Measurements from ENCODE around the gene TNFRSF19. TPM values are rescaled to one million over a fixed set of nuclear protein-coding genes. Genes with fewer than 3 reads are reported as not detected.

Gene TNFRSF19
- total RNA-seq, 3 donors from 2014 or later (not counting 1 experiment from before 2014, with no cell fraction given) = 0.07 to 0.60 (median 0.36) TPM

DNA sequence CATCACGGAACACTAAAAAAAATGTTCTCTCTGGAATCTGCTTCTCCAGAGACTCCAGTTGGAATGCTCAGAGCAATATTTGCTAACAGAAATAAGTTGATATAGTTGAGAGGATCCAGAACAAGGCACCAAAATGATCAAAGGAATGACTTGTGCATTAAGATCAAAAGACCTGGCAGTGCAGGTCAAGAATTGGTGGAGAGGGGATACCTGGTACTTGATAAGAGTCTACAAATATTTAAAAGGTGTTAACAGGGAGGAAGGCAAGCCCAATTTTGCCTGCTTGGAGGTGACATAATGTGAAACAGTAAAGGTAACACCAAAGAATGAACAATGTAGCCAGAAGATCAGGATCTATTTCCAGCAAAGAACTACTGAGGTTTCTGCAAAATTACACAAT lies 20.0 kb upstream of the TNFRSF19 start:
- peaks cover 8% of the 10 kb centered on the region for H3K27me3 ChIP-seq (ENCODE audit: control insufficient read depth, insufficient read depth, low read length)
- no peaks in the 10 kb centered on the region for H3K9me3 Mint-ChIP-seq
- no peak overlapping the region for H3K4me3 Mint-ChIP-seq
- no peak overlapping the region for H3K4me3 ChIP-seq (ENCODE audit: low read length)
- H3K27me3 Mint-ChIP-seq (ENCODE audit: low read depth in 2 of 2) = peaks cover 3 to 26% of the 10 kb centered on the region in 2 donors
- no peak overlapping the region for H3K27ac Mint-ChIP-seq
- ATAC-seq = no peak
- TF ChIP-seq, protein P1, sequence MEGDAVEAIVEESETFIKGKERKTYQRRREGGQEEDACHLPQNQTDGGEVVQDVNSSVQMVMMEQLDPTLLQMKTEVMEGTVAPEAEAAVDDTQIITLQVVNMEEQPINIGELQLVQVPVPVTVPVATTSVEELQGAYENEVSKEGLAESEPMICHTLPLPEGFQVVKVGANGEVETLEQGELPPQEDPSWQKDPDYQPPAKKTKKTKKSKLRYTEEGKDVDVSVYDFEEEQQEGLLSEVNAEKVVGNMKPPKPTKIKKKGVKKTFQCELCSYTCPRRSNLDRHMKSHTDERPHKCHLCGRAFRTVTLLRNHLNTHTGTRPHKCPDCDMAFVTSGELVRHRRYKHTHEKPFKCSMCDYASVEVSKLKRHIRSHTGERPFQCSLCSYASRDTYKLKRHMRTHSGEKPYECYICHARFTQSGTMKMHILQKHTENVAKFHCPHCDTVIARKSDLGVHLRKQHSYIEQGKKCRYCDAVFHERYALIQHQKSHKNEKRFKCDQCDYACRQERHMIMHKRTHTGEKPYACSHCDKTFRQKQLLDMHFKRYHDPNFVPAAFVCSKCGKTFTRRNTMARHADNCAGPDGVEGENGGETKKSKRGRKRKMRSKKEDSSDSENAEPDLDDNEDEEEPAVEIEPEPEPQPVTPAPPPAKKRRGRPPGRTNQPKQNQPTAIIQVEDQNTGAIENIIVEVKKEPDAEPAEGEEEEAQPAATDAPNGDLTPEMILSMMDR (IDR thresholded peaks at IDR 0.05) = no peak
- no peak overlapping the region for H3K27ac ChIP-seq (ENCODE audit: low read length)
- H3K36me3 ChIP-seq (ENCODE audit: control insufficient read depth, insufficient read depth, low read length) = no peaks in the 10 kb centered on the region
- H3K4me1 Mint-ChIP-seq = no peaks in the 10 kb centered on the region
- intact Hi-C loops (cut with micrococcal nuclease) = no loop called here
- H3K4me1 ChIP-seq (ENCODE audit: control insufficient read depth, insufficient read depth, low read length) = no peaks in the 10 kb centered on the region
- 92% methylated on average over 1 of the region's 1 CpG for WGBS (ENCODE audit: insufficient coverage)
- H3K36me3 Mint-ChIP-seq = no peaks in the 10 kb centered on the region
- H3K9me3 ChIP-seq (ENCODE audit: control insufficient read depth, insufficient read depth, low read length) = no peaks in the 10 kb centered on the region
- no peak for DNase-seq

DNA sequence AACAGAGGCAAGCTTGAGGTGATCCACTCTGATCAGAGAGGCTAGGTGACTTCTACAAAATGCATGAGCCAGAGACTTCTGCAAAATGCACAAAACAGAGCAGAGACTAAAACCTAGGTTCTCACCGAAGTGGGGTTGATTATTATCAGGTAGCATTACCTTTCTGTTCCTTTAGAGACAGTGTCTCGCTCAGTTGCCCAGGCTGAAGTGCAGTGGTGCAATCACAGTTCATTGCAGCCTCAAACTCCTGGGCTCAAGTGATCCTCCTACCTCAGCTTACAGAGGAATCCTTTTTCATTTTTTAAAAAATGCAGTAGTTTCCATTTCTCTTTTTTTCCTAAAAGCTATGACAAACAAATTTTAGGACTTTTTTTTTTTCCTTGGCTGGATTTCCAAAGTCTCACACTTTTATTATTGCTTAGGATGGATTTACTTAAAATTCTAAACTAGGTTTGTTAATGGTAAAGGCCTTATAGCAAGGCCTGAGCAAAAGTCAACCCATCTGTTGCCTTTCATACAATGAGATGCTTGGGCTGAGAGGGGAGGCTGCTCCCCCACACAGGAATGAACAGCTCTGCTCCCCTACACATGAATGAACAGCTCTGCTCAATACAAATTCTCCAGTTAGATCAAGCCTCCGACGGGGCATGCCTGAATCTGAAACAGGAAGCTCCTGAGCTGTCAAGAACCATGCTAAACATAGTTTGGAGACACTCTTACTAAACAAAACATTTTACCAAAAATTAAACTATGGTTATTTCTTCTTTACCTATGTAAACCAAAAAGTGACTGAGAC lies 18.8 kb upstream of the TNFRSF19 start:
- no peaks in the 10 kb centered on the region for H3K36me3 Mint-ChIP-seq
- Histone ChIP-seq H3K9me3 (ENCODE audit: control insufficient read depth, insufficient read depth, low read length) (no peaks in the 10 kb centered on the region), H3K36me3 (ENCODE audit: control insufficient read depth, insufficient read depth, low read length) (no peaks in the 10 kb centered on the region), H3K4me3 (ENCODE audit: low read length) (no peak overlapping the region), H3K4me1 (ENCODE audit: control insufficient read depth, insufficient read depth, low read length) (no peaks in the 10 kb centered on the region), H3K27ac (ENCODE audit: low read length) (no peak overlapping the region), H3K27me3 (ENCODE audit: control insufficient read depth, insufficient read depth, low read length) (peaks cover 7% of the 10 kb centered on the region)
- WGBS (ENCODE audit: insufficient coverage) = 50% methylated on average over 4 of the region's 4 CpGs
- ATAC-seq (no peak), DNase-seq (no peak)
- H3K4me1 Mint-ChIP-seq = no peaks in the 10 kb centered on the region
- peaks cover 7 to 14% of the 10 kb centered on the region in 2 donors for H3K27me3 Mint-ChIP-seq (ENCODE audit: low read depth in 2 of 2)
- no peak overlapping the region for H3K4me3 Mint-ChIP-seq
- intact Hi-C loops (cut with micrococcal nuclease) = no loop called here
- H3K9me3 Mint-ChIP-seq = no peaks in the 10 kb centered on the region
- H3K27ac Mint-ChIP-seq = no peak overlapping the region
- TF ChIP-seq, protein P1 (IDR thresholded peaks at IDR 0.05) = no peak

DNA sequence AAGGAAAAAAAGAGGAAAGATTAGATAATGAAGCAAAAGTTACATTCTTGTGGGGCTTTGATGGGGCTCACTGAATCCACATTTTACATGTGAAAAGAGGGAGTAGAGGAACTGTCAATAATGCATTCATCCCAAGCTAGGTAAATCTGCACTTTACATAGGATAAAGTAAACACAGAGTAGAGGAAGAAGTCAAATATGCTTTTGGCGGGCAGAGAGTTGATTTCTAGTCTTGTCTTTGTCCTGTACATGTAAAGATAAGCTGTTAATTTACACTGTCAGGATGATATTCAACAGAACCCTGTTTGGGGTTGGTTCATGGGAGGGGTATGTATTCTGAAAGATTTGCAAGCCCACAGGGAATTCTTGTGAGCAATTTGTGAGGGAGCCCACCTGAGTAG lies 18.0 kb upstream of the TNFRSF19 start:
- Histone ChIP-seq H3K4me3 (ENCODE audit: low read length) (no peak overlapping the region), H3K4me1 (ENCODE audit: control insufficient read depth, insufficient read depth, low read length) (no peaks in the 10 kb centered on the region), H3K36me3 (ENCODE audit: control insufficient read depth, insufficient read depth, low read length) (no peaks in the 10 kb centered on the region), H3K9me3 (ENCODE audit: control insufficient read depth, insufficient read depth, low read length) (no peaks in the 10 kb centered on the region), H3K27me3 (ENCODE audit: control insufficient read depth, insufficient read depth, low read length) (no peaks in the 10 kb centered on the region), H3K27ac (ENCODE audit: low read length) (no peak overlapping the region)
- Mint-ChIP-seq H3K36me3 (no peaks in the 10 kb centered on the region), H3K9me3 (no peaks in the 10 kb centered on the region), H3K27me3 (ENCODE audit: low read depth in 2 of 2) (peaks cover 4 to 12% of the 10 kb centered on the region in 2 donors), H3K4me1 (no peaks in the 10 kb centered on the region), H3K27ac (no peak overlapping the region), H3K4me3 (no peak overlapping the region)
- WGBS (ENCODE audit: insufficient coverage) = 84% methylated on average over 1 of the region's 1 CpG
- DNase-seq (no peak), ATAC-seq (no peak)
- intact Hi-C loops (cut with micrococcal nuclease) = no loop called here
- TF ChIP-seq, protein P1 (IDR thresholded peaks at IDR 0.05) = no peak

DNA sequence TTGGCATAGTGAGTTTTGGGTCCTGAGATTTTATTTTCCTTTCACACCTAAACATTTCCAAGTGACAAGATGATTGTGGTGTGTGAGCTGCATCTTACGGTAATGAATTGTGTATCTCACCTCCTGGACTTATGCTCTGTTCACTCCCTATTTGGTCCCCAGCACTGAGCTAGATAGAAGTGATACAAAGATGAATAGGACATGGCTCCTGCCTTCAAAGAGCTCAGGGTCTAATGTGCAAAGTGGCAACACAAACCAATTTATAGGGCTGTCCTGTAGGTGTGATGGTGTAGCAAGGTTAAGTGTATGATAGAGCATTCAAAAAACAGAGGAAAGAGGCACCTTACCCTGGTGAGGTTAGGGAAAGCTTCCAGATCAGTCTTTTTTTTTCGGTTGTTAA lies 17.6 kb upstream of the TNFRSF19 start:
- no peaks in the 10 kb centered on the region for H3K36me3 Mint-ChIP-seq
- Histone ChIP-seq H3K9me3 (ENCODE audit: control insufficient read depth, insufficient read depth, low read length) (no peaks in the 10 kb centered on the region), H3K36me3 (ENCODE audit: control insufficient read depth, insufficient read depth, low read length) (no peaks in the 10 kb centered on the region), H3K4me1 (ENCODE audit: control insufficient read depth, insufficient read depth, low read length) (no peaks in the 10 kb centered on the region), H3K27ac (ENCODE audit: low read length) (no peak overlapping the region), H3K4me3 (ENCODE audit: low read length) (no peak overlapping the region), H3K27me3 (ENCODE audit: control insufficient read depth, insufficient read depth, low read length) (no peaks in the 10 kb centered on the region)
- no CpG with 5 or more reads among the region's 2 CpGs for WGBS (ENCODE audit: insufficient coverage)
- ATAC-seq = no peak
- H3K27me3 Mint-ChIP-seq (ENCODE audit: low read depth in 2 of 2) = peaks cover 4 to 7% of the 10 kb centered on the region in 2 donors
- no peaks in the 10 kb centered on the region for H3K4me1 Mint-ChIP-seq
- TF ChIP-seq, protein P1 (IDR thresholded peaks at IDR 0.05) = no peak
- H3K9me3 Mint-ChIP-seq = no peaks in the 10 kb centered on the region
- DNase-seq = no peak
- no peak overlapping the region for H3K27ac Mint-ChIP-seq
- no peak overlapping the region for H3K4me3 Mint-ChIP-seq
- intact Hi-C loops (cut with micrococcal nuclease) = no loop called here
